Endothelial cell of umbilical vein (primary cell): ENCODE data around the gene PSPC1. TPM values are rescaled to one million over a fixed set of nuclear protein-coding genes. Genes with fewer than 3 reads are reported as not detected.

Experiments used
- BruUV-seq: library from RNA; stranded (reverse); fragments of 400-500 nt; replicated peaks from 2 replicates; lab custom pipeline; 2021; lab: Mats Ljungman, UMichigan
- CTCF ChIA-PET: fragments of 300-600, 350-600 bp; sonication (Branson Sonifier 250); formaldehyde crosslinking; loops from one replicate; lab custom pipeline; 2021; ENCODE audit warnings: antibody characterized with exemption, inconsistent platforms; lab: Charles Lee
- POLR2A ChIA-PET: fragments of 300-600, 350-600 bp; sonication (Branson Sonifier 250); formaldehyde crosslinking; loops from one replicate; lab custom pipeline; 2021; ENCODE audit warnings: antibody characterized with exemption, inconsistent platforms; lab: Charles Lee
- DNase-seq: peaks from one replicate; pipeline ENCODE4 v3.0.0-alpha.2; 2011; ENCODE audit warnings: low read depth, low spot score
- FAIRE-seq: peaks from 2 replicates; lab custom pipeline; 2011; peaks lifted over from hg19 to GRCh38; lab: Jason Lieb, UNC
- H2AFZ ChIP-seq: 2 replicates; pipeline ENCODE4 v1.6.0; 2012; ENCODE audit warnings: low read depth, low read length, control low read depth, inconsistent platforms
- H3K27ac ChIP-seq: 2 replicates; pipeline ENCODE4 v1.5.1; 2011; ENCODE audit warnings: low read depth, mild to moderate bottlenecking, control low read depth, low read length, moderate library complexity; ENCODE audit not compliant: insufficient read depth
- H3K27me3 ChIP-seq, 2 experiments: 2 replicates each; pipeline versions ENCODE4 v1.6.0 to v1.6.1; 2011; ENCODE audit warnings: low read length in 2 of 2, mixed read lengths in 1 of 2; ENCODE audit not compliant: control insufficient read depth in 2 of 2, insufficient read depth in 2 of 2
- H3K36me3 ChIP-seq, 2 experiments: 2 replicates in 1 of 2; 3 replicates in 1 of 2; pipeline ENCODE4 v1.5.1; 2011; ENCODE audit warnings: low read length in 2 of 2, mild to moderate bottlenecking in 1 of 2, moderate library complexity in 1 of 2; ENCODE audit not compliant: control insufficient read depth in 2 of 2, insufficient read depth in 2 of 2; ENCODE audit errors: extremely low read depth in 1 of 2
- H3K4me1 ChIP-seq: 3 replicates; pipeline ENCODE4 v1.5.1; 2011; ENCODE audit warnings: mild to moderate bottlenecking, low read length; ENCODE audit not compliant: control insufficient read depth, insufficient read depth; ENCODE audit errors: extremely low read depth
- H3K4me2 ChIP-seq: 2 replicates; pipeline ENCODE4 v1.6.1; 2011; ENCODE audit warnings: low read length, control low read depth, mixed read lengths; ENCODE audit not compliant: insufficient read depth
- H3K4me3 ChIP-seq, 3 experiments: fragments of 200-600 bp in 1 of 3; sonication (generic), shearing (Covaris generic) in 1 of 3; replicated peaks in 1 of 3; 2 replicates each; pipeline ENCODE4 v1.5.1; 2011 to 2016; ENCODE audit warnings: control low read depth in 3 of 3, low read length in 3 of 3, mild to moderate bottlenecking in 2 of 3, inconsistent platforms in 1 of 3, low read depth in 1 of 3, moderate library complexity in 1 of 3; ENCODE audit not compliant: insufficient read depth in 1 of 3
- H3K79me2 ChIP-seq: 2 replicates; pipeline ENCODE4 v1.6.0; 2012; ENCODE audit warnings: low read length, inconsistent platforms; ENCODE audit not compliant: control insufficient read depth, insufficient read depth
- H3K9ac ChIP-seq: replicated peaks from 2 replicates; pipeline ENCODE3; 2011; ENCODE audit warnings: low read length, control low read depth; ENCODE audit not compliant: insufficient read depth; ENCODE audit errors: extremely low read depth
- H3K9me1 ChIP-seq: replicated peaks from 3 replicates; pipeline ENCODE4 v1.6.0; 2011; ENCODE audit warnings: mild to moderate bottlenecking, low read length; ENCODE audit not compliant: control insufficient read depth, insufficient read depth; ENCODE audit errors: extremely low read depth
- H3K9me3 ChIP-seq: replicated peaks from 2 replicates; pipeline ENCODE4 v1.5.1; 2012; ENCODE audit warnings: low read length, inconsistent platforms; ENCODE audit not compliant: control insufficient read depth, insufficient read depth
- H4K20me1 ChIP-seq: replicated peaks from 2 replicates; pipeline ENCODE3; 2011; ENCODE audit warnings: mild to moderate bottlenecking, low read length; ENCODE audit not compliant: control insufficient read depth, insufficient read depth; ENCODE audit errors: extremely low read depth
- CTCF ChIP-seq, 2 donors: IDR thresholded peaks; 1 replicate in 1 of 2; 2 replicates in 1 of 2; pipeline ENCODE4 v1.5.1; 2011; ENCODE audit warnings: low read length in 2 of 2, mild to moderate bottlenecking in 2 of 2, moderate library complexity in 2 of 2, control low read depth in 1 of 2, inconsistent platforms in 1 of 2, low read depth in 1 of 2; ENCODE audit not compliant: insufficient read depth in 1 of 2; ENCODE audit errors: extremely low read depth in 1 of 2
- EZH2 ChIP-seq: IDR thresholded peaks from 2 replicates; pipeline ENCODE4 v1.6.1; 2012; ENCODE audit warnings: borderline replicate concordance, low read depth, mild to moderate bottlenecking, moderate library complexity, low read length, inconsistent platforms; ENCODE audit not compliant: severe bottlenecking
- FOS ChIP-seq: IDR thresholded peaks from 2 replicates; pipeline ENCODE4 v1.6.1; 2011; ENCODE audit warnings: mild to moderate bottlenecking, low read length, moderate library complexity, borderline replicate concordance; ENCODE audit not compliant: insufficient read depth
- GATA2 ChIP-seq: IDR thresholded peaks from 2 replicates; pipeline ENCODE4 v1.7.0; 2011; ENCODE audit warnings: low read depth, mild to moderate bottlenecking, moderate library complexity, mixed read lengths, low read length; ENCODE audit not compliant: insufficient read length, insufficient read depth
- JUN ChIP-seq: IDR thresholded peaks from 2 replicates; pipeline ENCODE4 v1.6.1; 2011; ENCODE audit warnings: borderline replicate concordance, low read depth; ENCODE audit not compliant: insufficient read length, insufficient read depth
- MAX ChIP-seq: IDR thresholded peaks from 2 replicates; pipeline ENCODE4 v1.6.1; 2011; ENCODE audit not compliant: insufficient read depth, insufficient read length
- MYC ChIP-seq: IDR thresholded peaks from one replicate; pipeline ENCODE4 v1.6.1; 2011; ENCODE audit warnings: mild to moderate bottlenecking, low read depth, low read length
- POLR2A ChIP-seq: IDR thresholded peaks from 2 replicates; pipeline ENCODE4 v1.6.1; 2012; ENCODE audit warnings: low read depth, mild to moderate bottlenecking, control low read depth, low read length
- POLR2AphosphoS5 ChIP-seq: IDR thresholded peaks from 2 replicates; pipeline ENCODE4 v1.6.1; 2012; ENCODE audit warnings: low read depth, mild to moderate bottlenecking, control low read depth, low read length, moderate library complexity; ENCODE audit not compliant: insufficient read depth
- dilution Hi-C: fragments of 300-500 bp; cut with MboI; formaldehyde crosslinking; loops from one replicate; pipeline ENCODE4 v1.15.0; 2019; ENCODE audit warnings: low sequenced_read_pairs; ENCODE audit not compliant: extremely low pct_ligation_motif_present
- intact Hi-C: fragments of 100-400 bp; cut with micrococcal nuclease; formaldehyde crosslinking; loops from one replicate; pipeline ENCODE4 v1.10.0; 2022
- polyA plus RNA-seq, 4 experiments: library from polyadenylated mRNA; depleted of rRNA in 3 of 4; stranded (reverse) in 3 of 4; unstranded in 1 of 4; fragments of >200 nt; gene quantifications; 2 replicates each; pipeline versions ENCODE4 v1.2.1 to v1.2.3, GENCODE V29; 2011 to 2012; ENCODE audit warnings: missing spikeins in 1 of 4
- total RNA-seq: library from RNA; stranded (reverse); gene quantifications from 2 replicates; pipeline ENCODE4 v1.2.3, GENCODE V29; 2021

The PSPC1 gene
- total and polyA plus RNA-seq, 2 donors (not counting 3 experiments of a cell fraction or from before 2014, with no cell fraction given) = 22.8 to 55.7 TPM

- dilution Hi-C loops (no loop called here), intact Hi-C loops (no loop called here)
- Histone ChIP-seq H3K4me2 (no peak overlapping the region), H3K79me2 (peaks cover 98% of the 10 kb centered on the region), H3K36me3 (peaks cover 5 to 10% of the 10 kb centered on the region in 2 experiments), H3K9ac (no peak overlapping the region), H2AFZ (no peak overlapping the region), H3K4me3 (no peak overlapping the region), H3K27ac (no peak overlapping the region), H3K9me3 (no peaks in the 10 kb centered on the region), H3K4me1 (no peaks in the 10 kb centered on the region), H3K27me3 (no peaks in the 10 kb centered on the region), H3K9me1 (no peaks in the 10 kb centered on the region), H4K20me1 (peaks cover 2% of the 10 kb centered on the region)
- BruUV-seq = no TSS peak
- TF ChIP-seq GATA2 (no peak), FOS (no peak), EZH2 (no peak), MYC (no peak), MAX (no peak), CTCF (IDR thresholded peaks at IDR 0.05; ENCODE audit: extremely low read depth in 1 of 2, insufficient read depth in 1 of 2, low read depth in 1 of 2, low read length in 2 of 2) (no peak), JUN (no peak), POLR2AphosphoS5 (no peak), POLR2A (no peak)
- ChIA-PET CTCF (no interaction called here), POLR2A (no interaction called here)
- no peak for FAIRE-seq
- DNase-seq = no peak
Observed at GRCh38 chr13:19769854-19770253, 12.9 kb downstream of the PSPC1 start.
